SK-N-SH (cell line): ENCODE data around the gene SERTAD2. TPM values are rescaled to one million over a fixed set of nuclear protein-coding genes. Genes with fewer than 3 reads are reported as not detected.

Experiments used
- CTCF ChIA-PET: fragments of 300-600, 350-600 bp; formaldehyde crosslinking; extraction: SDS; loops from one replicate; lab custom pipeline; 2021; lab: Yijun Ruan, JAX
- POLR2A ChIA-PET: fragments of 350-600 bp; sonication (Branson Sonifier 250); formaldehyde crosslinking; extraction: SDS; loops from one replicate; lab custom pipeline; 2020; ENCODE audit warnings: antibody characterized with exemption, inconsistent platforms; lab: Yijun Ruan, JAX
- DNase-seq: peaks from one replicate; pipeline ENCODE4 v3.0.0; 2012
- H2AFZ ChIP-seq: fragments of 200-600 bp; sonication (generic); 2 replicates; pipeline ENCODE4 v1.8.1; 2016; ENCODE audit warnings: antibody characterized with exemption, mild to moderate bottlenecking, low read depth
- H3F3A ChIP-seq: fragments of 200-600 bp; sonication (generic); replicated peaks from 2 replicates; pipeline ENCODE3; 2016; ENCODE audit warnings: antibody characterized with exemption, mild to moderate bottlenecking; ENCODE audit not compliant: insufficient read depth
- H3K27ac ChIP-seq, 2 experiments: fragments of 200-500 bp in 1 of 2; fragments of 200-600 bp in 1 of 2; sonication (Bioruptor generic) in 1 of 2; sonication (generic), shearing (Covaris generic) in 1 of 2; 2 replicates each; pipeline versions ENCODE4 v1.5.1 to v1.6.1; 2014 to 2016; ENCODE audit warnings: low read depth in 2 of 2, inconsistent platforms in 1 of 2, low read length in 1 of 2, mild to moderate bottlenecking in 1 of 2, mixed read lengths in 1 of 2
- H3K27me3 ChIP-seq: fragments of 200-600 bp; sonication (generic), shearing (Covaris generic); 2 replicates; pipeline ENCODE4 v1.6.1; 2016; ENCODE audit warnings: mixed run types; ENCODE audit not compliant: insufficient read depth
- H3K36me3 ChIP-seq, 2 experiments: fragments of 200-500 bp in 1 of 2; fragments of 200-600 bp in 1 of 2; sonication (Bioruptor generic) in 1 of 2; sonication (generic) in 1 of 2; replicated peaks in 1 of 2; 2 replicates each; pipeline versions ENCODE3 to v1.5.1; 2014 to 2016; ENCODE audit warnings: low read length in 1 of 2, mild to moderate bottlenecking in 1 of 2; ENCODE audit not compliant: insufficient read depth in 2 of 2, control insufficient read depth in 1 of 2
- H3K4me1 ChIP-seq, 2 experiments: fragments of 200-500 bp in 1 of 2; fragments of 200-600 bp in 1 of 2; sonication (Bioruptor generic) in 1 of 2; sonication (generic), shearing (Covaris generic) in 1 of 2; 2 replicates each; pipeline versions ENCODE4 v1.5.1 to v1.6.1; 2014 to 2016; ENCODE audit warnings: low read depth in 1 of 2, low read length in 1 of 2, mixed run types in 1 of 2; ENCODE audit not compliant: insufficient read depth in 2 of 2, control insufficient read depth in 1 of 2
- H3K4me2 ChIP-seq: fragments of 200-600 bp; sonication (generic), shearing (Covaris generic); 2 replicates; pipeline ENCODE4 v1.6.1; 2017; ENCODE audit warnings: mixed run types
- H3K4me3 ChIP-seq, 2 experiments: fragments of 200-500 bp in 1 of 2; fragments of 200-600 bp in 1 of 2; sonication (Bioruptor generic) in 1 of 2; sonication (generic), shearing (Covaris generic) in 1 of 2; 2 replicates each; pipeline versions ENCODE4 v1.5.1 to v1.8.1; 2014 to 2016; ENCODE audit warnings: low read depth in 2 of 2, inconsistent platforms in 1 of 2, low read length in 1 of 2, mild to moderate bottlenecking in 1 of 2, mixed read lengths in 1 of 2, moderate library complexity in 1 of 2
- H3K79me2 ChIP-seq: fragments of 200-600 bp; sonication (generic); 2 replicates; pipeline ENCODE4 v1.8.1; 2017; ENCODE audit warnings: mild to moderate bottlenecking; ENCODE audit not compliant: insufficient read depth
- H3K9ac ChIP-seq: fragments of 200-600 bp; sonication (generic); 2 replicates; pipeline ENCODE4 v1.6.1; 2017; ENCODE audit warnings: mixed run types
- H3K9me2 ChIP-seq: fragments of 200-600 bp; sonication (generic); 2 replicates; pipeline ENCODE4 v1.6.1; 2017; ENCODE audit warnings: mixed run types
- H3K9me3 ChIP-seq: fragments of 200-600 bp; sonication (generic); 2 replicates; pipeline ENCODE4 v1.6.1; 2017; ENCODE audit warnings: mixed run types, mild to moderate bottlenecking, moderate library complexity
- H4K20me1 ChIP-seq: fragments of 200-600 bp; sonication (generic); 2 replicates; pipeline ENCODE4 v1.6.1; 2017; ENCODE audit warnings: mild to moderate bottlenecking, mixed run types; ENCODE audit not compliant: insufficient read depth
- CHD2 ChIP-seq: fragments of 150-350 bp; IDR thresholded peaks from 2 replicates; pipeline ENCODE4 v1.6.1; 2018; ENCODE audit warnings: low read length; ENCODE audit not compliant: partially characterized antibody
- EP300 ChIP-seq, 2 experiments: IDR thresholded peaks; 2 replicates each; pipeline versions ENCODE4 v1.4.0 to v1.6.1; 2012; ENCODE audit warnings: borderline replicate concordance in 1 of 2, low read depth in 1 of 2, low read length in 1 of 2
- EZH2phosphoT487 ChIP-seq: fragments of 200-600 bp; sonication (generic); IDR thresholded peaks from 2 replicates; pipeline ENCODE4 v1.6.1; 2017; ENCODE audit warnings: low read depth, mixed run types, mild to moderate bottlenecking, antibody characterized with exemption, moderate library complexity, borderline replicate concordance
- FOXJ3 ChIP-seq: sonication (generic); formaldehyde crosslinking; IDR thresholded peaks from 2 replicates; pipeline ENCODE4 v1.5.1; 2020; ENCODE audit warnings: mild to moderate bottlenecking, missing genetic modification reagents
- FOXM1 ChIP-seq: IDR thresholded peaks from 2 replicates; pipeline ENCODE4 v1.4.0; 2012; ENCODE audit warnings: low read depth, mild to moderate bottlenecking
- GABPA ChIP-seq: IDR thresholded peaks from 2 replicates; pipeline ENCODE4 v1.4.0; 2012; ENCODE audit warnings: low read depth, mild to moderate bottlenecking
- GATA2 ChIP-seq: sonication (generic); formaldehyde crosslinking; IDR thresholded peaks from 2 replicates; pipeline ENCODE4 v1.5.0; 2020; ENCODE audit warnings: mild to moderate bottlenecking, missing genetic modification reagents
- MEF2A ChIP-seq: IDR thresholded peaks from 2 replicates; pipeline ENCODE4 v1.4.0; 2012; ENCODE audit warnings: low read depth, borderline replicate concordance
- MXI1 ChIP-seq: IDR thresholded peaks from 2 replicates; pipeline ENCODE4 v1.6.1; 2012; ENCODE audit warnings: mild to moderate bottlenecking, low read depth, low read length, improper control_type of control experiment
- NFIC ChIP-seq: IDR thresholded peaks from 2 replicates; pipeline ENCODE4 v1.4.0; 2012; ENCODE audit warnings: borderline replicate concordance
- NRF1 ChIP-seq: IDR thresholded peaks from 2 replicates; pipeline ENCODE4 v1.6.1; 2012; ENCODE audit warnings: low read depth, mild to moderate bottlenecking, low read length
- RFX5 ChIP-seq: IDR thresholded peaks from 2 replicates; pipeline ENCODE4 v1.6.1; 2012; ENCODE audit warnings: mild to moderate bottlenecking, improper control_type of control experiment, low read length
- SMC3 ChIP-seq: IDR thresholded peaks from 2 replicates; pipeline ENCODE4 v1.6.1; 2012; ENCODE audit warnings: low read depth, low read length, improper control_type of control experiment
- TAF1 ChIP-seq: IDR thresholded peaks from 2 replicates; pipeline ENCODE4 v1.6.1; 2012; ENCODE audit warnings: low read depth, mild to moderate bottlenecking, low read length, moderate library complexity, borderline replicate concordance
- TEAD4 ChIP-seq: IDR thresholded peaks from 2 replicates; pipeline ENCODE4 v1.4.0; 2012; ENCODE audit warnings: mild to moderate bottlenecking, borderline replicate concordance; ENCODE audit not compliant: insufficient read depth
- WGBS: methylation state at CpG from one replicate; pipeline ENCODE4 v1.1.6; 2017; ENCODE audit warnings: low lambda C conversion rate; 5-methylcytosine and 5-hydroxymethylcytosine counted together
- polyA plus RNA-seq, 3 experiments: library from polyadenylated mRNA; depleted of rRNA; stranded (reverse); fragments of >200 nt; gene quantifications; 2 replicates each; pipeline ENCODE4 v1.2.3, GENCODE V29; 2012
- TF ChIP-seq, protein P1 (sequence below): fragments of 200-600 bp; sonication (generic); IDR thresholded peaks from 2 replicates; pipeline ENCODE4 v1.6.1; 2017; ENCODE audit warnings: antibody characterized with exemption, mild to moderate bottlenecking, moderate library complexity
- TF ChIP-seq, protein P2 (sequence below): IDR thresholded peaks from 2 replicates; pipeline ENCODE4 v1.4.0; 2012; ENCODE audit warnings: low read depth, borderline replicate concordance
- TF ChIP-seq, protein P3 (sequence below): IDR thresholded peaks from 2 replicates; pipeline ENCODE4; 2012
- TF ChIP-seq, protein P4 (sequence below): IDR thresholded peaks from 2 replicates; pipeline ENCODE4 v1.6.1; 2012; ENCODE audit warnings: mild to moderate bottlenecking, low read depth, low read length, moderate library complexity

SERTAD2 gene
- polyA plus RNA-seq, 1 of the 3 experiments (the other 2 are of a cell fraction) = 9.1 TPM

DNA sequence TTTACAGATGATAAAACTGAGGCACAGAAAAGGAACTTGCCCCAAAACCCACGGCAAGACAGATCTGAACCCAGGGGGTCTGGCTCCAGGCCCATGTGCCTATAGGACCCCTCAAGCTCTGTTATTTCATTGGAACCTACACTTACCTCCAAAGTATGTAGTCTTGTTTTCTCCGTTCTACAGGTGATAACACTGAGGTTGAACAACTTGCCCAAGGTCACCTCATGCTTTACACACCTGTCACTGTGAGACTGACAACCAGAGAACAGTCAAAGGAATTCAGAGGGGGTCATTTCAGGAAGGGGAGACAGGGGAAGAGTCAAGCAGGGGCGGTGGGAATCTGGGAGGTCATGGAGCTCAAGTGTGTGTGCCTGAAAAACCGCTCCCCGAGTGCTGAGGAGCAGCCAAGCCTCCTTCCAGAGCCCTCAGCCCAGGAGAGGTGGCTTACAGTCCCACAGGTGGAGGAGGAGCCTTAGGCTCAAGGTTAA, 47.7 kb downstream of the SERTAD2 start:
- Histone ChIP-seq H3F3A (no peaks in the 10 kb centered on the region), H3K36me3 (no peaks in the 10 kb centered on the region), H3K27me3 (no peaks in the 10 kb centered on the region), H4K20me1 (no peaks in the 10 kb centered on the region), H3K9ac (no peak overlapping the region), H3K9me2 (no peaks in the 10 kb centered on the region), H3K4me2 (no peak overlapping the region), H3K4me1 (peaks cover 0 to 2% of the 10 kb centered on the region in 2 experiments; a peak in 1 of 4 replicates), H3K9me3 (no peaks in the 10 kb centered on the region), H3K4me3 (no peak overlapping the region), H2AFZ (no peak overlapping the region), H3K27ac (no peak overlapping the region), H3K79me2 (no peaks in the 10 kb centered on the region)
- no peak for DNase-seq
- WGBS = 80% methylated on average over 5 of the region's 5 CpGs
- CTCF ChIA-PET = interaction anchor here (2.2 to 3.7 kb wide), 2 partner anchors 12 to 40 kb away, joined by 8 to 20 read pairs; no protein-coding TSS in a partner anchor
- TF ChIP-seq EZH2phosphoT487 (no peak), NRF1 (no peak), GATA2 (CRISPR knock-in tag) (no peak), GABPA (no peak), FOXM1 (no peak), TAF1 (no peak), MXI1 (no peak), EP300 (IDR thresholded peaks at IDR 0.05; ENCODE audit: borderline replicate concordance in 1 of 2, low read depth in 1 of 2, low read length in 1 of 2) (no peak), NFIC (no peak)
- TF ChIP-seq, protein P1, sequence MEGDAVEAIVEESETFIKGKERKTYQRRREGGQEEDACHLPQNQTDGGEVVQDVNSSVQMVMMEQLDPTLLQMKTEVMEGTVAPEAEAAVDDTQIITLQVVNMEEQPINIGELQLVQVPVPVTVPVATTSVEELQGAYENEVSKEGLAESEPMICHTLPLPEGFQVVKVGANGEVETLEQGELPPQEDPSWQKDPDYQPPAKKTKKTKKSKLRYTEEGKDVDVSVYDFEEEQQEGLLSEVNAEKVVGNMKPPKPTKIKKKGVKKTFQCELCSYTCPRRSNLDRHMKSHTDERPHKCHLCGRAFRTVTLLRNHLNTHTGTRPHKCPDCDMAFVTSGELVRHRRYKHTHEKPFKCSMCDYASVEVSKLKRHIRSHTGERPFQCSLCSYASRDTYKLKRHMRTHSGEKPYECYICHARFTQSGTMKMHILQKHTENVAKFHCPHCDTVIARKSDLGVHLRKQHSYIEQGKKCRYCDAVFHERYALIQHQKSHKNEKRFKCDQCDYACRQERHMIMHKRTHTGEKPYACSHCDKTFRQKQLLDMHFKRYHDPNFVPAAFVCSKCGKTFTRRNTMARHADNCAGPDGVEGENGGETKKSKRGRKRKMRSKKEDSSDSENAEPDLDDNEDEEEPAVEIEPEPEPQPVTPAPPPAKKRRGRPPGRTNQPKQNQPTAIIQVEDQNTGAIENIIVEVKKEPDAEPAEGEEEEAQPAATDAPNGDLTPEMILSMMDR = no peak
- TF ChIP-seq, protein P2, sequence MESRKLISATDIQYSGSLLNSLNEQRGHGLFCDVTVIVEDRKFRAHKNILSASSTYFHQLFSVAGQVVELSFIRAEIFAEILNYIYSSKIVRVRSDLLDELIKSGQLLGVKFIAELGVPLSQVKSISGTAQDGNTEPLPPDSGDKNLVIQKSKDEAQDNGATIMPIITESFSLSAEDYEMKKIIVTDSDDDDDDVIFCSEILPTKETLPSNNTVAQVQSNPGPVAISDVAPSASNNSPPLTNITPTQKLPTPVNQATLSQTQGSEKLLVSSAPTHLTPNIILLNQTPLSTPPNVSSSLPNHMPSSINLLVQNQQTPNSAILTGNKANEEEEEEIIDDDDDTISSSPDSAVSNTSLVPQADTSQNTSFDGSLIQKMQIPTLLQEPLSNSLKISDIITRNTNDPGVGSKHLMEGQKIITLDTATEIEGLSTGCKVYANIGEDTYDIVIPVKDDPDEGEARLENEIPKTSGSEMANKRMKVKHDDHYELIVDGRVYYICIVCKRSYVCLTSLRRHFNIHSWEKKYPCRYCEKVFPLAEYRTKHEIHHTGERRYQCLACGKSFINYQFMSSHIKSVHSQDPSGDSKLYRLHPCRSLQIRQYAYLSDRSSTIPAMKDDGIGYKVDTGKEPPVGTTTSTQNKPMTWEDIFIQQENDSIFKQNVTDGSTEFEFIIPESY = no peak
- TF ChIP-seq, all 33 proteins: peak for 0
- POLR2A ChIA-PET = no interaction called here

DNA sequence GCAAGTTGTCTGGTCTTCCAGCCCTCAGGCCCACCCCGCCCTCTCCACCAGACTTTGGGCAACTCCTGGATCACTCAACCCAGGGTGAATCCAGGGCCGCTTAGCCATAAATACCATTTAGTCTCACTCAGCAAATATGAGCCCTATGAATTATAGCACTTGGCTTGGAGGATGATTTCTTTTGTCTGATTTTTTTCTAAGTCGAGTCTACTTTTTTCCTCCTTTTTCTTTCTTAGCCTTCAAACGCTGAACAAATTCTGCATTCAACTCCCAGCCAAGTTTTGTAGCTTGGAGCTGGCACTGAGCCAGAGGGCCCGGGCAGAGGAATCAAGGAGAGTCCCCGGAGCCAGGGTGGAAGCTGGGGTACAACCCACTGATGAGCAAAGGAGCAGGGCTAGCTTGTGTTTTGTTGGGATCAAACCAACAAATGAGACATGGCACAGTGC, 48.7 kb downstream of the SERTAD2 start:
- ChIA-PET CTCF (interaction anchor here (0.8 to 1.2 kb wide), 2 partner anchors 13 to 268 kb away, joined by 3 to 4 read pairs; no protein-coding TSS in a partner anchor), POLR2A (no interaction called here)
- Histone ChIP-seq H3K4me2 (no peak overlapping the region), H3K27me3 (no peaks in the 10 kb centered on the region), H3K27ac (no peak overlapping the region), H3K9me3 (no peaks in the 10 kb centered on the region), H3K36me3 (no peaks in the 10 kb centered on the region), H4K20me1 (no peaks in the 10 kb centered on the region), H3F3A (no peaks in the 10 kb centered on the region), H3K4me1 (peaks cover 0 to 2% of the 10 kb centered on the region in 2 experiments; a peak in 1 of 4 replicates), H3K9ac (no peak overlapping the region), H2AFZ (no peak overlapping the region), H3K9me2 (no peaks in the 10 kb centered on the region), H3K4me3 (no peak overlapping the region), H3K79me2 (no peaks in the 10 kb centered on the region)
- DNase-seq = no peak
- WGBS = 68% methylated on average over 6 of the region's 6 CpGs
- no peak for TF ChIP-seq FOXJ3
- no peak for TF ChIP-seq RFX5
- no peak for TF ChIP-seq TAF1
- no peak for TF ChIP-seq MEF2A
- TF ChIP-seq NRF1 = no peak
- TF ChIP-seq, protein P3, sequence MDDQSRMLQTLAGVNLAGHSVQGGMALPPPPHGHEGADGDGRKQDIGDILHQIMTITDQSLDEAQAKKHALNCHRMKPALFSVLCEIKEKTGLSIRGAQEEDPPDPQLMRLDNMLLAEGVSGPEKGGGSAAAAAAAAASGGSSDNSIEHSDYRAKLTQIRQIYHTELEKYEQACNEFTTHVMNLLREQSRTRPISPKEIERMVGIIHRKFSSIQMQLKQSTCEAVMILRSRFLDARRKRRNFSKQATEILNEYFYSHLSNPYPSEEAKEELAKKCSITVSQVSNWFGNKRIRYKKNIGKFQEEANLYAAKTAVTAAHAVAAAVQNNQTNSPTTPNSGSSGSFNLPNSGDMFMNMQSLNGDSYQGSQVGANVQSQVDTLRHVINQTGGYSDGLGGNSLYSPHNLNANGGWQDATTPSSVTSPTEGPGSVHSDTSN = no peak
- TF ChIP-seq SMC3 = no peak
- TF ChIP-seq CHD2 = no peak
- TF ChIP-seq NFIC = no peak
- no peak for TF ChIP-seq FOXM1
- TF ChIP-seq TEAD4 = no peak
- TF ChIP-seq, protein P4, sequence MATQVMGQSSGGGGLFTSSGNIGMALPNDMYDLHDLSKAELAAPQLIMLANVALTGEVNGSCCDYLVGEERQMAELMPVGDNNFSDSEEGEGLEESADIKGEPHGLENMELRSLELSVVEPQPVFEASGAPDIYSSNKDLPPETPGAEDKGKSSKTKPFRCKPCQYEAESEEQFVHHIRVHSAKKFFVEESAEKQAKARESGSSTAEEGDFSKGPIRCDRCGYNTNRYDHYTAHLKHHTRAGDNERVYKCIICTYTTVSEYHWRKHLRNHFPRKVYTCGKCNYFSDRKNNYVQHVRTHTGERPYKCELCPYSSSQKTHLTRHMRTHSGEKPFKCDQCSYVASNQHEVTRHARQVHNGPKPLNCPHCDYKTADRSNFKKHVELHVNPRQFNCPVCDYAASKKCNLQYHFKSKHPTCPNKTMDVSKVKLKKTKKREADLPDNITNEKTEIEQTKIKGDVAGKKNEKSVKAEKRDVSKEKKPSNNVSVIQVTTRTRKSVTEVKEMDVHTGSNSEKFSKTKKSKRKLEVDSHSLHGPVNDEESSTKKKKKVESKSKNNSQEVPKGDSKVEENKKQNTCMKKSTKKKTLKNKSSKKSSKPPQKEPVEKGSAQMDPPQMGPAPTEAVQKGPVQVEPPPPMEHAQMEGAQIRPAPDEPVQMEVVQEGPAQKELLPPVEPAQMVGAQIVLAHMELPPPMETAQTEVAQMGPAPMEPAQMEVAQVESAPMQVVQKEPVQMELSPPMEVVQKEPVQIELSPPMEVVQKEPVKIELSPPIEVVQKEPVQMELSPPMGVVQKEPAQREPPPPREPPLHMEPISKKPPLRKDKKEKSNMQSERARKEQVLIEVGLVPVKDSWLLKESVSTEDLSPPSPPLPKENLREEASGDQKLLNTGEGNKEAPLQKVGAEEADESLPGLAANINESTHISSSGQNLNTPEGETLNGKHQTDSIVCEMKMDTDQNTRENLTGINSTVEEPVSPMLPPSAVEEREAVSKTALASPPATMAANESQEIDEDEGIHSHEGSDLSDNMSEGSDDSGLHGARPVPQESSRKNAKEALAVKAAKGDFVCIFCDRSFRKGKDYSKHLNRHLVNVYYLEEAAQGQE = no peak
